ENCODE results near the gene RAB18.

DNA sequence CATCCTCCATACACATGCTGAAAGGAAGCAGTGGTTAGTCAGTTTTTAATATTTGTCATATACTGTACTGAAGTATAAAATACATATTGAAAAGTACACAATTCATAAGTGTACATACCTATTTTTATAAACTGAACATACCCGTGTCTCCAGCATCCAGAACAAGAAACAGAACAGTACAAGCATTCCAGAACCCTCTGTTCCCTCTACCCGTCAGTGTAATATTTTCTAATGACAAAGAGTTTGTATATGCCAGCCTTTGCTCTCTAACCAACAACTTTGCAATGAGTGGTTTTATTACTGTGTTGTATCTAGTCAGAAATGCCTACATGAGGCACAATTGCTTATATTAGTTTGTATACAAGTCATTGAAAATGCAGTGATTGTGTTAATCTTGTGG, 18.7 kb upstream of the RAB18 start:
- TF ChIP-seq CTCF (IDR thresholded peaks at IDR 0.05) = no peak
- no peak for TF ChIP-seq EP300 (IDR thresholded peaks at IDR 0.05)

Measured in ovary (tissue), 3 donors.